ENCODE data around the gene GRM7.

GRM7 gene

GRCh38 chr3:7288133-7288532 lies 427.2 kb downstream of the GRM7 start (continued):
- TF ChIP-seq PATZ1 (tag by site-specific recombination; IDR thresholded peaks at IDR 0.05) = no peak
- TF ChIP-seq ZNF692 (tag by site-specific recombination; IDR thresholded peaks at IDR 0.05) = no peak
- no peak for TF ChIP-seq ZBTB8A (tag by site-specific recombination; IDR thresholded peaks at IDR 0.05)
- no peak for TF ChIP-seq KLF16 (tag by site-specific recombination; IDR thresholded peaks at IDR 0.05)
- no peak for TF ChIP-seq ZNF658 (tag by site-specific recombination; IDR thresholded peaks at IDR 0.05)
- no peak for TF ChIP-seq ZNF146 (tag by site-specific recombination; IDR thresholded peaks at IDR 0.05)

- H3K4me1 ChIP-seq (ENCODE audit: control insufficient read depth, insufficient read depth, low read length) = no peaks in the 10 kb centered on the region
- H3K36me3 ChIP-seq (ENCODE audit: control insufficient read depth in 2 of 2, insufficient read depth in 1 of 2, low read length in 2 of 2) = no peaks in the 10 kb centered on the region
- POLR2A ChIA-PET = no interaction called here
- no peak overlapping the region for H3K4me3 ChIP-seq (ENCODE audit: low read depth, low read length)
- H3K27ac ChIP-seq (ENCODE audit: extremely low read depth, low read depth, low read length) = no peak overlapping the region
- H3K9me3 ChIP-seq (ENCODE audit: control insufficient read depth, insufficient read depth, low read depth, low read length) = no peaks in the 10 kb centered on the region
- no peak for TF ChIP-seq ZNF138 (tag by site-specific recombination; IDR thresholded peaks at IDR 0.05; ENCODE audit: borderline replicate concordance)
- no peak for TF ChIP-seq ZNF146 (tag by site-specific recombination; IDR thresholded peaks at IDR 0.05)
- no peak for TF ChIP-seq ZNF221 (tag by site-specific recombination; IDR thresholded peaks at IDR 0.05; ENCODE audit: borderline replicate concordance)
- CTCF ChIA-PET = no interaction called here
These were observed 428.2 kb downstream of the GRM7 start for GRCh38 chr3:7289121-7289520.

- ChIA-PET POLR2A (no interaction called here), CTCF (no interaction called here)
- no peak overlapping the region for H3K4me3 ChIP-seq (ENCODE audit: low read depth, low read length)
- TF ChIP-seq ZNF585B (tag by site-specific recombination; IDR thresholded peaks at IDR 0.05) (no peak), ZNF398 (tag by site-specific recombination; IDR thresholded peaks at IDR 0.05) (no peak), SCRT1 (tag by site-specific recombination; IDR thresholded peaks at IDR 0.05; ENCODE audit: borderline replicate concordance) (no peak), ZSCAN16 (tag by site-specific recombination; IDR thresholded peaks at IDR 0.05) (no peak), ZEB2 (tag by site-specific recombination; IDR thresholded peaks at IDR 0.05) (no peak), KLF9 (tag by site-specific recombination; IDR thresholded peaks at IDR 0.05; ENCODE audit: low read depth) (no peak), ZNF132 (tag by site-specific recombination; IDR thresholded peaks at IDR 0.05; ENCODE audit: borderline replicate concordance) (no peak), WT1 (tag by site-specific recombination; IDR thresholded peaks at IDR 0.05) (no peak), ZNF404 (tag by site-specific recombination; IDR thresholded peaks at IDR 0.05) (no peak), ZNF274 (IDR thresholded peaks at IDR 0.05; ENCODE audit: low read length) (no peak), ZNF274 (tag by site-specific recombination; IDR thresholded peaks at IDR 0.05; ENCODE audit: borderline replicate concordance) (no peak), ZNF423 (tag by site-specific recombination; IDR thresholded peaks at IDR 0.05) (no peak), MEIS1 (CRISPR knock-in tag; IDR thresholded peaks at IDR 0.05; ENCODE audit: borderline replicate concordance) (no peak), ZNF449 (tag by site-specific recombination; IDR thresholded peaks at IDR 0.05) (no peak), ZNF558 (tag by site-specific recombination; IDR thresholded peaks at IDR 0.05) (no peak)
- no peaks in the 10 kb centered on the region for H3K9me3 ChIP-seq (ENCODE audit: control insufficient read depth, insufficient read depth, low read depth, low read length)
- H3K36me3 ChIP-seq (ENCODE audit: control insufficient read depth in 2 of 2, insufficient read depth in 1 of 2, low read length in 2 of 2) = no peaks in the 10 kb centered on the region
- H3K4me1 ChIP-seq (ENCODE audit: control insufficient read depth, insufficient read depth, low read length) = no peaks in the 10 kb centered on the region
- H3K27ac ChIP-seq (ENCODE audit: extremely low read depth, low read depth, low read length) = no peak overlapping the region
These were observed 429.3 kb downstream of the GRM7 start for GRCh38 chr3:7290077-7290825.
